GM12801 (cell line): Measurements from ENCODE around the gene TRMT2A.

Experiments
- CTCF ChIP-seq: IDR thresholded peaks from one replicate; pipeline ENCODE4 v1.5.1; 2011; ENCODE audit warnings: control low read depth; ENCODE audit not compliant: insufficient read length; ENCODE audit errors: extremely low read depth

Gene TRMT2A

GRCh38 chr22:20116951-20117632 lies at the start of gene TRMT2A:
TRMT2A (minus strand) TSS chr22:20117226; CDS start chr22:20116906, 320 bp downstream.
- TF ChIP-seq CTCF = no peak

- no peak for TF ChIP-seq CTCF
These were observed 49.7 kb upstream of the TRMT2A start for GRCh38 chr22:20166703-20167102.

- no peak for TF ChIP-seq CTCF
These were observed 48.9 kb upstream of the TRMT2A start for GRCh38 chr22:20165913-20166312.

GRCh38 chr22:20165421-20165820 lies 48.4 kb upstream of the TRMT2A start:
- no peak for TF ChIP-seq CTCF

- no peak for TF ChIP-seq CTCF
These were observed 47.8 kb upstream of the TRMT2A start for GRCh38 chr22:20164863-20165262.

GRCh38 chr22:20160041-20160440 lies 43.0 kb upstream of the TRMT2A start:
- no peak for TF ChIP-seq CTCF

- TF ChIP-seq CTCF = no peak
These were observed 42.0 kb upstream of the TRMT2A start for GRCh38 chr22:20159076-20159475.
